Nephron progenitor cell (in vitro differentiated cells): ENCODE results near the gene TMEM121B.

Experiments used
- DNase-seq: peaks from one replicate; pipeline ENCODE4 v3.0.0; 2021
- H3K27ac Mint-ChIP-seq: 2 replicates; pipeline ENCODE4 v1.8.0; 2021; ENCODE audit warnings: mild to moderate bottlenecking, moderate library complexity, mixed read lengths
- H3K27me3 Mint-ChIP-seq: 2 replicates; pipeline ENCODE4 v1.8.0; 2021; ENCODE audit warnings: mild to moderate bottlenecking, low read depth, mixed read lengths; ENCODE audit not compliant: poor library complexity
- H3K36me3 Mint-ChIP-seq: 2 replicates; pipeline ENCODE4 v1.8.0; 2021; ENCODE audit warnings: low read depth, mixed read lengths
- H3K4me1 Mint-ChIP-seq: 2 replicates; pipeline ENCODE4 v1.8.0; 2021; ENCODE audit warnings: mixed read lengths
- H3K4me3 Mint-ChIP-seq: 2 replicates; pipeline ENCODE4 v1.8.0; 2021; ENCODE audit warnings: mild to moderate bottlenecking, moderate library complexity, mixed read lengths
- H3K9me3 Mint-ChIP-seq: 2 replicates; pipeline ENCODE4 v1.8.0; 2021; ENCODE audit warnings: mild to moderate bottlenecking, moderate library complexity, mixed read lengths
- TF ChIP-seq, protein P1 (sequence below): fragments of 200-600 bp; sonication (generic); IDR thresholded peaks from 2 replicates; pipeline ENCODE4 v1.5.0; 2021; ENCODE audit warnings: antibody characterized with exemption

TMEM121B gene

GRCh38 chr22:17159504-17159951 lies 38.4 kb upstream of the TMEM121B start:
- peak overlapping the region; percentile 83 for H3K4me3 Mint-ChIP-seq

GRCh38 chr22:17158568-17159503 lies 37.7 kb upstream of the TMEM121B start, which contains the start of gene HDHD5:
Gene HDHD5, minus strand, starts transcription at chr22:17159277. Its CDS starts 26 bp downstream, at chr22:17159251.
- peak within 1 kb of the TSS; percentile 92 for H3K27ac Mint-ChIP-seq
- H3K4me1 Mint-ChIP-seq = peaks cover 27% of the 10 kb centered on the region
- no peaks in the 10 kb centered on the region for H3K9me3 Mint-ChIP-seq
- H3K36me3 Mint-ChIP-seq = peaks cover 7% of the 10 kb centered on the region
- H3K4me3 Mint-ChIP-seq = peak within 1 kb of the TSS; percentile 87
- DNase-seq = peak; percentile 92
- TF ChIP-seq, protein P1, sequence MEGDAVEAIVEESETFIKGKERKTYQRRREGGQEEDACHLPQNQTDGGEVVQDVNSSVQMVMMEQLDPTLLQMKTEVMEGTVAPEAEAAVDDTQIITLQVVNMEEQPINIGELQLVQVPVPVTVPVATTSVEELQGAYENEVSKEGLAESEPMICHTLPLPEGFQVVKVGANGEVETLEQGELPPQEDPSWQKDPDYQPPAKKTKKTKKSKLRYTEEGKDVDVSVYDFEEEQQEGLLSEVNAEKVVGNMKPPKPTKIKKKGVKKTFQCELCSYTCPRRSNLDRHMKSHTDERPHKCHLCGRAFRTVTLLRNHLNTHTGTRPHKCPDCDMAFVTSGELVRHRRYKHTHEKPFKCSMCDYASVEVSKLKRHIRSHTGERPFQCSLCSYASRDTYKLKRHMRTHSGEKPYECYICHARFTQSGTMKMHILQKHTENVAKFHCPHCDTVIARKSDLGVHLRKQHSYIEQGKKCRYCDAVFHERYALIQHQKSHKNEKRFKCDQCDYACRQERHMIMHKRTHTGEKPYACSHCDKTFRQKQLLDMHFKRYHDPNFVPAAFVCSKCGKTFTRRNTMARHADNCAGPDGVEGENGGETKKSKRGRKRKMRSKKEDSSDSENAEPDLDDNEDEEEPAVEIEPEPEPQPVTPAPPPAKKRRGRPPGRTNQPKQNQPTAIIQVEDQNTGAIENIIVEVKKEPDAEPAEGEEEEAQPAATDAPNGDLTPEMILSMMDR = no peak
- H3K27me3 Mint-ChIP-seq = peaks cover 3% of the 10 kb centered on the region

More at GRCh38 chr22:17159504-17159951, 38.4 kb upstream of the TMEM121B start:
- Mint-ChIP-seq H3K36me3 (peaks cover 7% of the 10 kb centered on the region), H3K9me3 (no peaks in the 10 kb centered on the region), H3K4me1 (peaks cover 27% of the 10 kb centered on the region), H3K27ac (no peak overlapping the region), H3K27me3 (peaks cover 3% of the 10 kb centered on the region)
- no peak for DNase-seq
- TF ChIP-seq, protein P1 = no peak

DNA sequence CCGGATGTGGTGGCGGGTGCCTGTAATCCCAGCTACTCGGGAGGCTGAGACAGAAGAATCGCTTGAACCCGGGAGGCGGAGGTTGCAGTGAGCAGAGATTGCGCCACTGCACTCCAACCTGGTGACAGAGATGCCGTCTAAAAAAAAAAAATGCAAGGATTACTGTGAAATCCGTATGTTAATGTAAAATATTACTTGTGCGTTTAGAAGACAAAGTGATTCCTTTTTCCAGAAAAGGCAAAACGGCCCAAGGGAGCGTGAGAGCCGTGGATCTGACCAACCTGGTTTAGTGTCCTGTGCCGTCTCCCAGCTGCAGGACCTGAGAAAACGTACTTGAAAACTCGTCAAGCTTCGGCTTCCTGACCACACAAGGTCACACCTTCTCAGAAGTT lies 37.0 kb upstream of the TMEM121B start:
- DNase-seq = no peak
- H3K36me3 Mint-ChIP-seq = peaks cover 7% of the 10 kb centered on the region
- no peaks in the 10 kb centered on the region for H3K9me3 Mint-ChIP-seq
- TF ChIP-seq, protein P1 = no peak
- H3K4me1 Mint-ChIP-seq = peaks cover 30% of the 10 kb centered on the region
- H3K4me3 Mint-ChIP-seq = peak overlapping the region; percentile 87
- H3K27me3 Mint-ChIP-seq = peaks cover 3% of the 10 kb centered on the region
- H3K27ac Mint-ChIP-seq = no peak overlapping the region

GRCh38 chr22:17157714-17158113 lies 36.6 kb upstream of the TMEM121B start:
- peaks cover 30% of the 10 kb centered on the region for H3K4me1 Mint-ChIP-seq
- TF ChIP-seq, protein P1 = no peak
- peaks cover 3% of the 10 kb centered on the region for H3K27me3 Mint-ChIP-seq
- H3K4me3 Mint-ChIP-seq = peak overlapping the region; percentile 87
- H3K36me3 Mint-ChIP-seq = peaks cover 7% of the 10 kb centered on the region
- no peaks in the 10 kb centered on the region for H3K9me3 Mint-ChIP-seq
- no peak for DNase-seq
- H3K27ac Mint-ChIP-seq = no peak overlapping the region

GRCh38 chr22:17155941-17156340 lies 34.8 kb upstream of the TMEM121B start:
- H3K27me3 Mint-ChIP-seq = peaks cover 3% of the 10 kb centered on the region
- H3K9me3 Mint-ChIP-seq = no peaks in the 10 kb centered on the region
- TF ChIP-seq, protein P1 = no peak
- DNase-seq = no peak
- peak overlapping the region; percentile 12 for H3K4me3 Mint-ChIP-seq
- H3K36me3 Mint-ChIP-seq = peaks cover 15% of the 10 kb centered on the region
- H3K4me1 Mint-ChIP-seq = peaks cover 36% of the 10 kb centered on the region
- no peak overlapping the region for H3K27ac Mint-ChIP-seq
